Measurements from ENCODE around the gene ZFYVE21.

GRCh38 chr14:103735022-103735421 lies 19.4 kb downstream of the ZFYVE21 start:
- TF ChIP-seq CTCF (conservative IDR thresholded peaks at IDR 0.05; ENCODE audit: low read depth, low read length) (no peak), EZH2phosphoT487 (IDR thresholded peaks at IDR 0.05; ENCODE audit: borderline replicate concordance, low read length) (no peak)

All from PC-3 (cell line).